GM10266 (cell line): ENCODE results near the gene PCGF1.
A peak's percentile ranks its signal among the peaks of the same experiment; 100 is the strongest.

Experiments used
- DNase-seq: peaks from one replicate; pipeline ENCODE4 v3.0.0; 2012; ENCODE audit errors: extremely low spot score
- CTCF ChIP-seq: IDR thresholded peaks from 2 replicates; pipeline ENCODE4 v1.5.1; 2012; ENCODE audit warnings: mild to moderate bottlenecking, low read depth; ENCODE audit not compliant: control insufficient read depth, insufficient read depth; ENCODE audit errors: missing control alignments

Gene PCGF1

GRCh38 chr2:74507145-74507925 is at the start of gene PCGF1:
Gene PCGF1, minus strand, starts transcription at chr2:74507695. Its CDS starts 27 bp downstream, at chr2:74507668.
- peak; percentile 98 for DNase-seq
- TF ChIP-seq CTCF = peak; percentile 61

DNA sequence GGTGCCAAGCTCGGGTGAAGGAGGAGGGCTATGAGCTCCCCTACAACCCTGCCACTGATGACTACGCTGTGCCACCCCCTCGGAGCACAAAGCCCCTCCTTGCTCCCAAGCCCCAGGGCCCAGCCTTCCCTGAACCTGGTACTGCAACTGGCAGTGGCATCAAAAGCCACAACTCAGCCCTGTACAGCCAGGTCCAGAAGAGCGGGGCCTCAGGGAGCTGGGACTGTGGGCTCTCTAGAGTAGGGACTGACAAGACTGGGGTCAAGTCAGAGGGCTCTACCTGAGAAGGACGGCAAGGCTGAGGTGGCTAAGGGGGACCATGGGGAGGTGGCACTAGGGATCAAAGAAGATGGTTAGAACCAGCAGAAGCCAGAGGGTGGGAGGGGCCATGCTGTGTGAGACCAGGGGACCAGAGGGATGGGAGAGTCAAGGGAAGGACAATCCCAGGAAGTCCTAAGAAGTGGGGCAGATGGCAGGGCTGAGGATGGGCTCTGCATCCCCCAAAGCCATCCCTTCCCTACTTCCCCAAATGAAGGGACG is 49.4 kb upstream of the PCGF1 start:
- no peak for TF ChIP-seq CTCF
- DNase-seq = no peak

GRCh38 chr2:74556159-74556558 is 48.7 kb upstream of the PCGF1 start:
- TF ChIP-seq CTCF = no peak
- DNase-seq = no peak

GRCh38 chr2:74555610-74556103 is 48.2 kb upstream of the PCGF1 start:
- DNase-seq = no peak
- TF ChIP-seq CTCF = no peak

DNA sequence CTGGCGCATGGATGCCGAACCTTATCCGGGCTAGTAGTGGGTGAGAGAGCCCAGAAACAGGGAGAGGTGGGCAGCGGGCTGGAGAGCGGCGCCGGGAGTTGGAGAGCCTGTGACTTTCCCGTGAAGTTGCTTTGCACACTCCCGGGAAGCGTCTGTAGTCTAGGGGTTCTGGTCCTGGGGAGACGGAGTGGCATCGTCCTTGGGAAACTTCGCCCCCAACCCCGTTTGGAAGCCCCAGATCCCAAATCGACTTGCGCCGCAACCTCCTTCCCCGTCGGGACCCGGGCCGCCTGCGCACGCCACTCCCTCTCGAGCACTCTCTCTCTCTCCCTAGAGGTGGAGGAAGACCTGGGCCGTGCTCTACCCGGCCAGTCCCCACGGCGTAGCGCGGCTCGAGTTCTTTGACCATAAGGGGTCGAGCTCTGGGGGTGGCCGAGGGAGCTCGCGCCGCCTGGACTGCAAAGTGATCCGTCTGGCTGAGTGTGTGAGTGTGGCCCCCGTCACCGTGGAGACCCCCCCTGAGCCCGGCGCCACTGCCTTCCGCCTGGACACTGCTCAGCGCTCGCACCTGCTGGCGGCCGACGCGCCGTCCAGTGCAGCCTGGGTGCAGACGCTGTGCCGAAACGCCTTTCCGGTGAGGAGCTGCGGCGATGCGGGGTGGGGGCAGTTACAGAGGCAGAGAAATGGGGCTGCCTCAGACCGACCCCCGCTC is 47.5 kb upstream of the PCGF1 start:
- no peak for TF ChIP-seq CTCF
- peak; percentile 56 for DNase-seq

- TF ChIP-seq CTCF = no peak
- DNase-seq = peak; percentile 93
Observed at GRCh38 chr2:74553892-74554819, 46.7 kb upstream of the PCGF1 start, which contains the start of the genes DOK1 and LOXL3. Gene DOK1, plus strand, starts transcription at chr2:74554720. Its CDS starts 35 bp downstream, at chr2:74554755. Gene LOXL3, minus strand, starts transcription at chr2:74553942. Its CDS starts 1,308 bp downstream, at chr2:74552634.
